Measurements from ENCODE around the gene PSMA7. TPM values are rescaled to one million over a fixed set of nuclear protein-coding genes. Genes with fewer than 3 reads are reported as not detected.
A peak's percentile ranks its signal among the peaks of the same experiment; 100 is the strongest.

The PSMA7 gene
- total and polyA plus RNA-seq, 11 donors, result 172 to 472 (median 233) TPM

DNA sequence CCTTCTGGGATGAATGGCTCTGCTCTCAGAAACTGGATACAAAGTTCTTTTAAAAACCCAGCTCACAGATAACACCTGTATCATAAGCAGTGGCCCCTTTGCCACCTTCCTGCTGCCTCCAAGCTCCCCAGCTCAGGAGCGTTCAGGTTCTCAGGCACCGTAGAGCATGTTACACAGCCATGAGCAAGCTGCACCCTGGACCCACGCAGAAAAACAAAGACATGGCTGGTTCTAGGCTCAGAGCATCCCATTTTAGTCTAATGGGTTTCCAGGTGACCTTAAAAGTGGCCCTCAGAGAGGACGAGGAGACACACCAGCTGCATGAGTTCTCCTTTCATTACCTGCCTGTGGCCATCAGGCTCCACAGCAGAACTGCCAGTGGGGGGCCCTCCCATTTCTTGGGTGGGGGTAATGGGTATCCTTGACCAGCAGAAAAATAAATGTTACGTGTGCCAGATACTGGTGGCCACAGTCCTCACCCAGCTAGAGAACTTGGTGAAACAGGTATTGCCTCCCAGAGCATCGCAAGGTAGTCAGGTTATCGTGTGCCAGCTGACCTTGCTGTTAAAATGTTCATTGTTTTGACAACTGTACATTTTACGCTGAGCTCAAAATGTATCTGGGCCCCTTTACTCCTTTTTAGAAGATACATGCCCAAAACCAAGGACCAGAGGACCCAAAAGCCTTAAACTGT, 7.5 kb downstream of the PSMA7 start:
- intact Hi-C loops (cut with DNase I), result loop anchor here in 9 of 10 donors (2.0 to 5.0 kb wide), 5 partner anchors 73 to 125 kb away; no protein-coding TSS in a partner anchor
- 90 to 94% (median 92%) methylated on average over 8 of the region's 8 CpGs for WGBS, 4 donors
- no peak for DNase-seq
- Histone ChIP-seq H3K27me3 (no peaks in the 10 kb centered on the region), H3K27ac (peak overlapping the region in 1 of 12 donors; percentile 90), H3K4me3 (no peak overlapping the region), H3K9me3 (no peaks in the 10 kb centered on the region), H3K36me3 (peaks cover 0 to 100% (median 91%) of the 10 kb centered on the region in 9 donors), H3K4me1 (peaks cover 3 to 56% (median 38%) of the 10 kb centered on the region in 12 donors)
- TF ChIP-seq POLR2A (IDR thresholded peaks at IDR 0.05), result no peak
- TF ChIP-seq, protein P1, sequence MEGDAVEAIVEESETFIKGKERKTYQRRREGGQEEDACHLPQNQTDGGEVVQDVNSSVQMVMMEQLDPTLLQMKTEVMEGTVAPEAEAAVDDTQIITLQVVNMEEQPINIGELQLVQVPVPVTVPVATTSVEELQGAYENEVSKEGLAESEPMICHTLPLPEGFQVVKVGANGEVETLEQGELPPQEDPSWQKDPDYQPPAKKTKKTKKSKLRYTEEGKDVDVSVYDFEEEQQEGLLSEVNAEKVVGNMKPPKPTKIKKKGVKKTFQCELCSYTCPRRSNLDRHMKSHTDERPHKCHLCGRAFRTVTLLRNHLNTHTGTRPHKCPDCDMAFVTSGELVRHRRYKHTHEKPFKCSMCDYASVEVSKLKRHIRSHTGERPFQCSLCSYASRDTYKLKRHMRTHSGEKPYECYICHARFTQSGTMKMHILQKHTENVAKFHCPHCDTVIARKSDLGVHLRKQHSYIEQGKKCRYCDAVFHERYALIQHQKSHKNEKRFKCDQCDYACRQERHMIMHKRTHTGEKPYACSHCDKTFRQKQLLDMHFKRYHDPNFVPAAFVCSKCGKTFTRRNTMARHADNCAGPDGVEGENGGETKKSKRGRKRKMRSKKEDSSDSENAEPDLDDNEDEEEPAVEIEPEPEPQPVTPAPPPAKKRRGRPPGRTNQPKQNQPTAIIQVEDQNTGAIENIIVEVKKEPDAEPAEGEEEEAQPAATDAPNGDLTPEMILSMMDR (IDR thresholded peaks at IDR 0.05), result no peak
- ATAC-seq, result no peak

DNA sequence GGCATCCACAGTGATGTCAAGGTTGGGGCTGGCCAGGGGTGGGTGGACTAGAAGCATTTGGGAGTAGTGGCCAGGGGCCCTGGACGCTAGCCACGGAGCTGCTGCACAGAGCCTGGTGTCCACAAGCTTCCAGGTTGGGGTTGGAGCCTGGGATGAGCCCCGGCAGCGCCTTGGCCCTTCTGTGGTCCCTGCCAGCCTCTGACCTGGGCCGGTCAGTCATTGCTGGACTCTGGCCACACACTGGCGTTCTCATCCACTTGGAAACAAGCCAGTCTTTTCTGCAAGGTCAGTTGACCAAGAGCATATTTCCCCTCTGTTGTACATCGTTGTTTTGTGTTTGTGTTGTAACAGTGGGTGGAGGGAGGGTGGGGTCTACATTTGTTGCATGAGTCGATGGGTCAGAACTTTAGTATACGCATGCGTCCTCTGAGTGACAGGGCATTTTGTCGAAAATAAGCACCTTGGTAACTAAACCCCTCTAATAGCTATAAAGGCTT, 8.4 kb downstream of the PSMA7 start:
- Histone ChIP-seq H3K4me3 (no peak overlapping the region), H3K27me3 (no peaks in the 10 kb centered on the region), H3K4me1 (peaks cover 3 to 58% (median 40%) of the 10 kb centered on the region in 12 donors), H3K36me3 (peaks cover 0 to 100% (median 91%) of the 10 kb centered on the region in 9 donors), H3K9me3 (no peaks in the 10 kb centered on the region), H3K27ac (peak overlapping the region in 8 of 12 donors; percentile 13 to 90 (median 55))
- 49 to 64% (median 57%) methylated on average over 11 of the region's 11 CpGs for WGBS, 4 donors
- TF ChIP-seq POLR2A (IDR thresholded peaks at IDR 0.05), result no peak
- TF ChIP-seq, protein P1 (IDR thresholded peaks at IDR 0.05), result no peak
- intact Hi-C loops (cut with DNase I), result loop anchor here in 9 of 10 donors (5.0 kb wide), 5 partner anchors 72 to 122 kb away; no protein-coding TSS in a partner anchor
- DNase-seq, result no peak
- peak in 2 of 4 donors; percentile 2 to 17 for ATAC-seq

DNA sequence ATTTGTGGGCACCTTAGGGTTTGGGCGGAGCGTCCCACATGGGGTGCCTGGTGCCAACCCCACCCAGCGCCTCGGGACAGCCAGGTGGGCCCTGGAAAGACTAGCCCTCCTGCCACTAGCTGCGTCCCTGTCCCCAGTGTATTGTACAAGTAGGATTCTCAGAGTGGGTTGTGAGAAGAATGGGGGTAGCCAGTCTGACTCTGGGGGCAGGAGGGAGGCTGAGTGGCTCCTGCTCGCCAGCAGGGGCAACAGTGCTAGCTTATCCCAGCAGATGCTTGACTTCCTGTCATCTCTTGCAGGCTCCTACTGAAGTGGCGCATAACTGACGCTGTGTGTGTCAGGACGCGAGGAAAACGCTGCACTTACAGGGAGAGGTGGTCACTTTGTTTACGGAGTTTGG, 9.3 kb downstream of the PSMA7 start:
- intact Hi-C loops (cut with DNase I), result loop anchor here in 1 of 10 donors (5.0 kb wide), 1 partner anchor 112 kb away; no protein-coding TSS in a partner anchor
- WGBS, 4 donors, result 64 to 66% (median 66%) methylated on average over 11 to 12 of the region's 12 CpGs
- no peak for TF ChIP-seq POLR2A (IDR thresholded peaks at IDR 0.05)
- TF ChIP-seq, protein P1 (IDR thresholded peaks at IDR 0.05), result peak in 7 of 12 donors; percentile 10 to 30 (median 24)
- peak in 1 of 5 donors; percentile 25 for DNase-seq
- H3K27ac ChIP-seq, result peak overlapping the region in 10 of 12 donors; percentile 5 to 90 (median 74)
- peak overlapping the region in 1 of 12 donors; percentile 33 for H3K4me3 ChIP-seq
- no peaks in the 10 kb centered on the region for H3K9me3 ChIP-seq
- no peaks in the 10 kb centered on the region for H3K27me3 ChIP-seq
- H3K4me1 ChIP-seq, result peaks cover 3 to 67% (median 45%) of the 10 kb centered on the region in 12 donors
- ATAC-seq, result peak; percentile 27 to 45 (median 44)
- H3K36me3 ChIP-seq, result peaks cover 0 to 100% (median 91%) of the 10 kb centered on the region in 9 donors
